H1 (cell line): ENCODE data around the gene PACSIN2. TPM values are rescaled to one million over a fixed set of nuclear protein-coding genes. Genes with fewer than 3 reads are reported as not detected.

Experiments used
- CTCF ChIA-PET: fragments of 300-600 bp; sonication (Branson Sonifier 250); formaldehyde crosslinking; loops from one replicate; lab custom pipeline; 2021; ENCODE audit not compliant: partially characterized antibody; lab: Charles Lee
- POLR2A ChIA-PET: fragments of 300-600 bp; sonication (Branson Sonifier 250); formaldehyde crosslinking; loops from one replicate; lab custom pipeline; 2021; ENCODE audit warnings: inconsistent platforms; ENCODE audit not compliant: partially characterized antibody; lab: Charles Lee
- DNase-seq, 2 experiments: peaks; one replicate each; pipeline versions ENCODE4 v3.0.0 to v3.0.0-alpha.2; 2010 to 2022; ENCODE audit warnings: low spot score in 2 of 2, low read depth in 1 of 2, mixed read lengths in 1 of 2
- FAIRE-seq: peaks from 2 replicates; lab custom pipeline; 2011; peaks lifted over from hg19 to GRCh38; lab: Jason Lieb, UNC
- H2AFZ ChIP-seq: 2 replicates; pipeline ENCODE4 v1.8.1; 2012; ENCODE audit warnings: low read length, inconsistent platforms
- H2AK5ac ChIP-seq: 2 replicates; pipeline ENCODE4 v1.6.1; 2013; ENCODE audit warnings: low read depth, low read length
- H2BK120ac ChIP-seq: replicated peaks from 2 replicates; pipeline ENCODE3; 2013; ENCODE audit warnings: low read depth, low read length, inconsistent platforms
- H2BK12ac ChIP-seq: 2 replicates; pipeline ENCODE4 v1.6.1; 2013; ENCODE audit warnings: low read depth, low read length
- H2BK15ac ChIP-seq: 2 replicates; pipeline ENCODE4 v1.6.1; 2013; ENCODE audit warnings: low read length
- H2BK20ac ChIP-seq: 2 replicates; pipeline ENCODE4 v1.6.1; 2013; ENCODE audit warnings: low read length
- H2BK5ac ChIP-seq: 2 replicates; pipeline ENCODE4 v1.6.1; 2013; ENCODE audit warnings: low read depth, low read length
- H3K14ac ChIP-seq: 2 replicates; pipeline ENCODE4 v1.6.1; 2013; ENCODE audit warnings: inconsistent platforms; ENCODE audit not compliant: insufficient read length
- H3K18ac ChIP-seq: 2 replicates; pipeline ENCODE4 v1.6.1; 2013; ENCODE audit warnings: low read length; ENCODE audit errors: extremely low read depth
- H3K23ac ChIP-seq: 2 replicates; pipeline ENCODE4 v1.6.1; 2013; ENCODE audit warnings: inconsistent platforms; ENCODE audit not compliant: insufficient read length
- H3K23me2 ChIP-seq: 2 replicates; pipeline ENCODE4 v1.6.1; 2013; ENCODE audit warnings: low read depth, low read length
- H3K27ac ChIP-seq: 2 replicates; pipeline ENCODE4 v1.6.1; 2011; ENCODE audit warnings: low read depth, low read length, inconsistent platforms
- H3K27me3 ChIP-seq, 4 experiments: replicated peaks in 1 of 4; 1 replicate in 1 of 4; 2 replicates in 3 of 4; pipeline versions ENCODE4 v1.6.1 to v1.8.1; 2011 to 2013; ENCODE audit warnings: low read length in 3 of 4, mild to moderate bottlenecking in 3 of 4, inconsistent platforms in 2 of 4, mixed read lengths in 2 of 4, moderate library complexity in 1 of 4; ENCODE audit not compliant: control insufficient read depth in 3 of 4, insufficient read depth in 3 of 4; ENCODE audit errors: extremely low read depth in 1 of 4
- H3K36me3 ChIP-seq, 4 experiments: 2 replicates each; pipeline versions ENCODE4 v1.6.1 to v1.8.1; 2011 to 2013; ENCODE audit warnings: mild to moderate bottlenecking in 4 of 4, low read length in 3 of 4, moderate library complexity in 2 of 4, control low read depth in 1 of 4, inconsistent platforms in 1 of 4; ENCODE audit not compliant: insufficient read depth in 4 of 4, control insufficient read depth in 2 of 4
- H3K4ac ChIP-seq: replicated peaks from 2 replicates; pipeline ENCODE3; 2013; ENCODE audit warnings: low read length, low read depth, mixed read lengths, inconsistent platforms; ENCODE audit not compliant: insufficient read length
- H3K4me1 ChIP-seq, 4 experiments: replicated peaks in 1 of 4; 1 replicate in 1 of 4; 2 replicates in 3 of 4; pipeline versions ENCODE4 v1.6.1 to v1.8.1; 2011 to 2013; ENCODE audit warnings: low read length in 3 of 4, inconsistent platforms in 2 of 4, mixed read lengths in 1 of 4; ENCODE audit not compliant: insufficient read depth in 4 of 4, control insufficient read depth in 3 of 4
- H3K4me2 ChIP-seq, 2 experiments: 2 replicates each; pipeline versions ENCODE4 v1.6.1 to v1.8.1; 2011 to 2013; ENCODE audit warnings: low read depth in 2 of 2, low read length in 2 of 2, control low read depth in 1 of 2, inconsistent platforms in 1 of 2, mild to moderate bottlenecking in 1 of 2; ENCODE audit not compliant: insufficient read depth in 1 of 2
- H3K4me3 ChIP-seq, 4 experiments: fragments of 200-600, 300-600 bp in 1 of 4; sonication (generic), shearing (Covaris generic), sonication (Bioruptor Twin) in 1 of 4; 2 replicates each; pipeline versions ENCODE4 v1.5.1 to v1.8.1; 2011 to 2016; ENCODE audit warnings: low read length in 4 of 4, low read depth in 3 of 4, control low read depth in 2 of 4, inconsistent platforms in 2 of 4, mild to moderate bottlenecking in 2 of 4, mixed read lengths in 1 of 4, moderate library complexity in 1 of 4; ENCODE audit not compliant: insufficient read depth in 2 of 4; ENCODE audit errors: extremely low read depth in 1 of 4
- H3K56ac ChIP-seq: replicated peaks from 2 replicates; pipeline ENCODE3; 2013; ENCODE audit warnings: low read depth, mild to moderate bottlenecking, mixed read lengths, low read length, inconsistent platforms; ENCODE audit not compliant: insufficient read length
- H3K79me1 ChIP-seq: 2 replicates; pipeline ENCODE4 v1.6.1; 2013; ENCODE audit warnings: low read depth, low read length, control low read depth
- H3K79me2 ChIP-seq, 2 experiments: 2 replicates each; pipeline versions ENCODE4 v1.6.1 to v1.8.1; 2012 to 2013; ENCODE audit warnings: low read length in 2 of 2, mild to moderate bottlenecking in 2 of 2, inconsistent platforms in 1 of 2; ENCODE audit not compliant: insufficient read depth in 2 of 2, control insufficient read depth in 1 of 2
- H3K9ac ChIP-seq, 4 experiments: replicated peaks in 1 of 4; 1 replicate in 1 of 4; 2 replicates in 3 of 4; pipeline versions ENCODE4 v1.6.1 to v1.8.1; 2011 to 2013; ENCODE audit warnings: low read depth in 3 of 4, low read length in 3 of 4, control low read depth in 2 of 4, mild to moderate bottlenecking in 2 of 4, moderate library complexity in 2 of 4, inconsistent platforms in 1 of 4; ENCODE audit errors: extremely low read depth in 1 of 4
- H3K9me3 ChIP-seq, 2 experiments: 2 replicates each; pipeline versions ENCODE4 v1.6.1 to v1.8.1; 2012 to 2013; ENCODE audit warnings: mild to moderate bottlenecking in 2 of 2, moderate library complexity in 2 of 2, control low read depth in 1 of 2, inconsistent platforms in 1 of 2, low read depth in 1 of 2, low read length in 1 of 2, mixed read lengths in 1 of 2; ENCODE audit not compliant: insufficient read depth in 2 of 2
- H4K20me1 ChIP-seq, 2 experiments: replicated peaks in 1 of 2; 2 replicates each; pipeline versions ENCODE3 to v1.8.1; 2011 to 2013; ENCODE audit warnings: inconsistent platforms in 2 of 2, low read length in 2 of 2, mild to moderate bottlenecking in 1 of 2; ENCODE audit not compliant: insufficient read depth in 2 of 2, control insufficient read depth in 1 of 2
- H4K5ac ChIP-seq: 2 replicates; pipeline ENCODE4 v1.6.1; 2013; ENCODE audit warnings: low read length, low read depth, mixed read lengths, inconsistent platforms; ENCODE audit not compliant: insufficient read length
- H4K8ac ChIP-seq: 2 replicates; pipeline ENCODE4 v1.8.0; 2013; ENCODE audit warnings: mild to moderate bottlenecking, moderate library complexity, low read length, inconsistent platforms; ENCODE audit not compliant: insufficient read depth; ENCODE audit errors: extremely low read depth
- H4K91ac ChIP-seq: replicated peaks from 2 replicates; pipeline ENCODE3; 2013; ENCODE audit warnings: low read length, mixed read lengths, inconsistent platforms; ENCODE audit not compliant: insufficient read length
- CBX8 ChIP-seq: fragments of 300-800, 300-1000 bp; sonication (generic); IDR thresholded peaks from 2 replicates; pipeline ENCODE4 v1.7.1; 2016; ENCODE audit warnings: low read depth, low read length, borderline replicate concordance
- KDM4A ChIP-seq: IDR thresholded peaks from one replicate; pipeline ENCODE4 v1.7.1; 2012; ENCODE audit warnings: low read depth, mild to moderate bottlenecking, moderate library complexity, low read length, inconsistent platforms; ENCODE audit not compliant: severe bottlenecking
- SAP30 ChIP-seq: fragments of 300-600 bp; sonication (generic); IDR thresholded peaks from 2 replicates; pipeline ENCODE4 v1.7.1; 2012; ENCODE audit warnings: low read length, moderate library complexity, mild to moderate bottlenecking, inconsistent platforms; ENCODE audit not compliant: insufficient read depth, insufficient replicate concordance
- WGBS, 2 experiments: shearing (Covaris generic) in 1 of 2; methylation state at CpG; one replicate each; pipeline versions ENCODE4 v1.1.6 to v1.1.7; 2013 to 2015; ENCODE audit warnings: low lambda C conversion rate in 2 of 2, mixed read lengths in 2 of 2, inconsistent platforms in 1 of 2, low coverage in 1 of 2, missing lambda C conversion rate in 1 of 2; ENCODE audit not compliant: insufficient replicate concordance in 2 of 2, insufficient coverage in 1 of 2, insufficient read length in 1 of 2; ENCODE audit errors: extremely low coverage in 1 of 2, missing lambda C conversion rate in 1 of 2; 5-methylcytosine and 5-hydroxymethylcytosine counted together
- polyA plus RNA-seq, 7 experiments: library from polyadenylated mRNA; depleted of rRNA in 3 of 7; stranded (reverse) in 5 of 7; unstranded in 2 of 7; fragments of >200 nt in 5 of 7; fragments of 200-250 nt in 2 of 7; gene quantifications; 1 replicate in 5 of 7; 2 replicates in 1 of 7; 4 replicates in 1 of 7; pipeline versions ENCODE4 v1.2.1 to v1.2.3, GENCODE V29; 2011 to 2013; ENCODE audit warnings: missing spikeins in 2 of 7, mixed read lengths in 2 of 7
- total RNA-seq: library from RNA; stranded (reverse); fragmentation: NEBNext Ultra II Directional; extraction: Animal tissue kit (Norgen Biotek cat#: 25700); gene quantifications from 2 replicates; pipeline ENCODE4 v1.2.1, GENCODE V29; 2021

Gene PACSIN2
- total and polyA plus RNA-seq, 2 of the 8 experiments (the other 6 are each of a cell fraction or from before 2014, with no cell fraction given), result 44.8 to 64.2 TPM

DNA sequence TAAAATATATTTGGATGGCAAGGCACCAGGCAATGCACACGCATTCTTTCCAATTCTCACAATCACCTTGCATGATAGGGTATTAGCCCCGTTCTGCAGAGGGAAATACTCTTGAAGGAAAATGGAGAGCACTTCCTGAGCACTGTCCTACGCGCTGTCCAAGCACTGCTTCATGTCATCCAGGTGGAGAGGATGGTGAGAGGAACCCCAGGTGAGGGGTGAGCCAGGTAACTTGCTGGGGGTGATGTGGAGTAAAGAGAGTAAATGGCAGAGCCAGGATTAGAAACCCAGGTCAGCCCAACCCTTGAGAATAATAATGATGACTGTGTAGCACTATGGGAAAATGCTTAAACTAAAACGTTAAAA, 711 bp upstream of the PACSIN2 start:
- no peak overlapping the region for H3K27ac ChIP-seq
- peaks cover 0 to 5% (median 3%) of the 10 kb centered on the region in 4 experiments; a peak in 4 of 7 replicates for H3K27me3 ChIP-seq
- H3K23me2 ChIP-seq, result peaks cover 14% of the 10 kb centered on the region
- peaks cover 10% of the 10 kb centered on the region for H3K79me1 ChIP-seq
- no peak overlapping the region for H3K23ac ChIP-seq
- no peak overlapping the region for H4K91ac ChIP-seq
- H2BK5ac ChIP-seq, result 0 out of 2 replicates have a peak overlapping the region, but pooled peaks have one; percentile 38
- peak overlapping the region; percentile 60 to 87 (median 64) for H3K4me3 ChIP-seq
- no peak overlapping the region for H3K14ac ChIP-seq
- H3K9ac ChIP-seq, result 0 out of 7 replicates have a peak overlapping the region, but pooled peaks of 1 of the 4 experiments have one; percentile 42
- WGBS, 2 experiments, result 32% methylated on average over 5 of the region's 5 CpGs; no CpG with 5 or more reads in 1 of the 2 experiments
- POLR2A ChIA-PET, result interaction anchor here (0.6 to 7.5 kb wide), 60 partner anchors 8 to 418 kb away, joined by 3 to 94 read pairs (median 5); partner anchors contain the start of genes BIK, CYB5R3 and POLDIP3
- no peak for DNase-seq
- no peak for FAIRE-seq
- CTCF ChIA-PET, result interaction anchor here (0.9 to 1.7 kb wide), 5 partner anchors 18 to 113 kb away, joined by 3 to 4 read pairs (median 4); no protein-coding TSS in a partner anchor
- H2BK120ac ChIP-seq, result no peak overlapping the region
- peak overlapping the region; percentile 61 for H3K4ac ChIP-seq
- no peak overlapping the region for H2BK20ac ChIP-seq
- no peak overlapping the region for H3K56ac ChIP-seq
- peaks cover 7 to 16% (median 10%) of the 10 kb centered on the region in 4 experiments for H3K4me1 ChIP-seq
- H3K18ac ChIP-seq, result peak overlapping the region; percentile 76; the same call in 1 of the 2 replicates
- peaks cover 16 to 34% of the 10 kb centered on the region in 2 experiments for H3K79me2 ChIP-seq
- peak overlapping the region; percentile 86; the same call in 1 of the 2 replicates for H2AFZ ChIP-seq
- no peak overlapping the region for H4K8ac ChIP-seq
- no peak overlapping the region for H2BK15ac ChIP-seq
- TF ChIP-seq KDM4A (peak; percentile 14), SAP30 (peak; percentile 4), CBX8 (no peak)
- peak overlapping the region; percentile 93 to 98 for H3K4me2 ChIP-seq
- H4K20me1 ChIP-seq, result peaks cover 11 to 15% of the 10 kb centered on the region in 2 experiments
- H4K5ac ChIP-seq, result no peak overlapping the region
- no peak overlapping the region for H2AK5ac ChIP-seq
- H2BK12ac ChIP-seq, result peak overlapping the region; percentile 71; the same call in 1 of the 2 replicates
- H3K9me3 ChIP-seq, result no peaks in the 10 kb centered on the region
- H3K36me3 ChIP-seq, result no peaks in the 10 kb centered on the region
